ENCODE measurements around the gene RNASE4. TPM values are rescaled to one million over a fixed set of nuclear protein-coding genes. Genes with fewer than 3 reads are reported as not detected.
A peak's percentile ranks its signal among the peaks of the same experiment; 100 is the strongest.

RNASE4 gene
- total RNA-seq, 1 donor from 2014 or later: 6.3 TPM

- Histone ChIP-seq H2AFZ (ENCODE audit: low read depth, low read length) (peak overlapping the region; percentile 90), H3K4me1 (ENCODE audit: insufficient read depth, low read length) (peaks cover 15% of the 10 kb centered on the region), H3K27me3 (ENCODE audit: insufficient read depth, low read length) (no peaks in the 10 kb centered on the region), H3K27ac (ENCODE audit: low read depth, low read length) (peak overlapping the region; percentile 98), H3K4me3 (ENCODE audit: insufficient read depth, low read depth, low read length) (peak overlapping the region; percentile 92), H3K4me2 (ENCODE audit: low read length) (peak overlapping the region; percentile 92), H3K36me3 (ENCODE audit: insufficient read depth, low read length) (no peaks in the 10 kb centered on the region), H4K20me1 (ENCODE audit: insufficient read depth, low read length) (no peaks in the 10 kb centered on the region), H3K79me2 (ENCODE audit: insufficient read depth, low read length) (no peaks in the 10 kb centered on the region), H3K9ac (ENCODE audit: low read length) (peak overlapping the region; percentile 97), H3K9me3 (ENCODE audit: insufficient read depth, low read depth, low read length) (no peaks in the 10 kb centered on the region)
- Mint-ChIP-seq H3K27ac (ENCODE audit: unreplicated experiment) (no peak overlapping the region), H3K27me3 (ENCODE audit: low read depth, unreplicated experiment) (no peaks in the 10 kb centered on the region), H3K4me1 (ENCODE audit: low read depth, unreplicated experiment) (peaks cover 9% of the 10 kb centered on the region), H3K4me3 (ENCODE audit: unreplicated experiment) (no peak overlapping the region), H3K9me3 (ENCODE audit: unreplicated experiment) (no peaks in the 10 kb centered on the region), H3K36me3 (ENCODE audit: low read depth, unreplicated experiment) (no peaks in the 10 kb centered on the region)
- TF ChIP-seq CTCF (IDR thresholded peaks at IDR 0.05; ENCODE audit: insufficient read depth, low read depth, low read length) (no peak), EZH2 (IDR thresholded peaks at IDR 0.05; ENCODE audit: insufficient read depth, low read length) (no peak)
- DNase-seq (ENCODE audit: low read depth): peak; percentile 92
- no peak for FAIRE-seq
These were observed 1.8 kb upstream of the RNASE4 start for GRCh38 chr14:20682435-20683124.

- no peaks in the 10 kb centered on the region for H3K9me3 ChIP-seq (ENCODE audit: insufficient read depth, low read depth, low read length)
- H3K27me3 ChIP-seq (ENCODE audit: insufficient read depth, low read length): no peaks in the 10 kb centered on the region
- H3K79me2 ChIP-seq (ENCODE audit: insufficient read depth, low read length): no peaks in the 10 kb centered on the region
- H3K27ac ChIP-seq (ENCODE audit: low read depth, low read length): peak overlapping the region; percentile 98
- Mint-ChIP-seq H3K4me3 (ENCODE audit: unreplicated experiment) (no peak overlapping the region), H3K4me1 (ENCODE audit: low read depth, unreplicated experiment) (peaks cover 9% of the 10 kb centered on the region), H3K36me3 (ENCODE audit: low read depth, unreplicated experiment) (no peaks in the 10 kb centered on the region), H3K9me3 (ENCODE audit: unreplicated experiment) (no peaks in the 10 kb centered on the region), H3K27me3 (ENCODE audit: low read depth, unreplicated experiment) (no peaks in the 10 kb centered on the region), H3K27ac (ENCODE audit: unreplicated experiment) (no peak overlapping the region)
- no peaks in the 10 kb centered on the region for H4K20me1 ChIP-seq (ENCODE audit: insufficient read depth, low read length)
- H3K4me3 ChIP-seq (ENCODE audit: insufficient read depth, low read depth, low read length): peak overlapping the region; percentile 92
- FAIRE-seq (no peak), DNase-seq (ENCODE audit: low read depth) (peak; percentile 82)
- peak overlapping the region; percentile 90 for H2AFZ ChIP-seq (ENCODE audit: low read depth, low read length)
- peak overlapping the region; percentile 92 for H3K4me2 ChIP-seq (ENCODE audit: low read length)
- H3K9ac ChIP-seq (ENCODE audit: low read length): peak overlapping the region; percentile 97
- no peaks in the 10 kb centered on the region for H3K36me3 ChIP-seq (ENCODE audit: insufficient read depth, low read length)
- TF ChIP-seq EZH2 (IDR thresholded peaks at IDR 0.05; ENCODE audit: insufficient read depth, low read length): no peak
- H3K4me1 ChIP-seq (ENCODE audit: insufficient read depth, low read length): peaks cover 15% of the 10 kb centered on the region
These were observed 1.1 kb upstream of the RNASE4 start for GRCh38 chr14:20683125-20683890.

GRCh38 chr14:20684662-20685456 lies 499 bp downstream of the RNASE4 start:
- peak overlapping the region; percentile 92 for H3K4me3 ChIP-seq (ENCODE audit: insufficient read depth, low read depth, low read length)
- H3K9me3 ChIP-seq (ENCODE audit: insufficient read depth, low read depth, low read length): no peaks in the 10 kb centered on the region
- H3K4me1 ChIP-seq (ENCODE audit: insufficient read depth, low read length): peaks cover 15% of the 10 kb centered on the region
- H3K36me3 ChIP-seq (ENCODE audit: insufficient read depth, low read length): no peaks in the 10 kb centered on the region
- H3K79me2 ChIP-seq (ENCODE audit: insufficient read depth, low read length): no peaks in the 10 kb centered on the region
- DNase-seq (ENCODE audit: low read depth) (peak; percentile 63), FAIRE-seq (no peak)
- peaks cover 9% of the 10 kb centered on the region for H3K4me1 Mint-ChIP-seq (ENCODE audit: low read depth, unreplicated experiment)
- H3K4me2 ChIP-seq (ENCODE audit: low read length): peak overlapping the region; percentile 92
- H3K27me3 Mint-ChIP-seq (ENCODE audit: low read depth, unreplicated experiment): no peaks in the 10 kb centered on the region
- H3K27ac ChIP-seq (ENCODE audit: low read depth, low read length): peak overlapping the region; percentile 90
- H3K9ac ChIP-seq (ENCODE audit: low read length): peak overlapping the region; percentile 97
- H4K20me1 ChIP-seq (ENCODE audit: insufficient read depth, low read length): no peaks in the 10 kb centered on the region
- no peaks in the 10 kb centered on the region for H3K27me3 ChIP-seq (ENCODE audit: insufficient read depth, low read length)
- H3K27ac Mint-ChIP-seq (ENCODE audit: unreplicated experiment): peak overlapping the region; percentile 64
- no peak overlapping the region for H3K4me3 Mint-ChIP-seq (ENCODE audit: unreplicated experiment)
- TF ChIP-seq EZH2 (IDR thresholded peaks at IDR 0.05; ENCODE audit: insufficient read depth, low read length) (no peak), CTCF (IDR thresholded peaks at IDR 0.05; ENCODE audit: insufficient read depth, low read depth, low read length) (no peak)
- no peaks in the 10 kb centered on the region for H3K9me3 Mint-ChIP-seq (ENCODE audit: unreplicated experiment)
- H3K36me3 Mint-ChIP-seq (ENCODE audit: low read depth, unreplicated experiment): no peaks in the 10 kb centered on the region
- peak overlapping the region; percentile 96 for H2AFZ ChIP-seq (ENCODE audit: low read depth, low read length)

Measured in astrocyte (in vitro differentiated cells and primary cell).